NCI-H2196 (cell line): ENCODE data around the gene FGF12.

Experiments used
- DNase-seq: peaks from one replicate; lab custom pipeline; 2025; ENCODE audit not compliant: unreplicated experiment; lab: John Stamatoyannopoulos, UW

FGF12 gene

DNA sequence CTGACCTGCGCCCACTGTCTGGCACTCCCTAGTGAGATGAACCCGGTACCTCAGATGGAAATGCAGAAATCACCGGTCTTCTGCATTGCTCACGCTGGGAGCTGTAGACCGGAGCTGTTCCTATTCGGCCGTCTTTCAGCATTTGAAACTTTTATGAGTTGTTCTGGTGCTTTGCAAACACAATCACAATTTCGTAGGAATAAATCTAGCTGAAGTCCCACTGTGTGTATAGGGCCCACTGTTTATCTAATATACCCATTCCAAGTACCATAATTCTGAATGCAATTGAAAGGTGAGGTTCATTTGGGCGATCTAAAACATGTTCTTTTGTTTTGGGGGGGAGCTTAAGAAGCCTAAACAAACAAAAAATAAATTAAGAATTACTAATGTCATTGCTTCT lies 572.1 kb downstream of the FGF12 start:
- no peak for DNase-seq

GRCh38 chr3:192133271-192133670 lies 594.1 kb downstream of the FGF12 start:
- no peak for DNase-seq

- peak; percentile 71 for DNase-seq
These were observed 596.7 kb downstream of the FGF12 start for GRCh38 chr3:192130534-192131132.

DNA sequence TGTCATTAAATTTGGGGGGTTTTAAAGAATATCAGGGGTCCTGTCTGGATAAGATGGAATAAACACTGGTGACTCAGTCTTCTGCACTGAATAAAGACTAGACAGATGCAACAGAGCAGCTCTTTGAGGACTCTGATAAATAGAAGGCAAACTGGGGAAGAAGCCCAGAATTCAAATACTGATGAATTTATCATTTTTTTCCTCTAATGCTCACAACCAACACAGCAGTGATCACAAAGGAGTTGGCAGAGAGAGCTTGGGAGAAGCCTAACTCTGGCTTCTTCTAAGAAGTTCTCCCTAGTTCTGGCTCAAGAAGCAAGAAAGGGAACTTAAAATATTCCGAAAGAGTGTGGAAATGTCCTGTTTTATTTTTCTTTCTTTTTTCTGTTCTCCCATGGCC lies 597.8 kb downstream of the FGF12 start:
- DNase-seq: no peak

- no peak for DNase-seq
These were observed 598.4 kb downstream of the FGF12 start for GRCh38 chr3:192128922-192129321.

- DNase-seq: no peak
These were observed 599.3 kb downstream of the FGF12 start for GRCh38 chr3:192128060-192128459.

GRCh38 chr3:192122832-192123594 lies 604.3 kb downstream of the FGF12 start:
- no peak for DNase-seq

GRCh38 chr3:192121923-192122322 lies 605.4 kb downstream of the FGF12 start:
- DNase-seq: no peak

DNA sequence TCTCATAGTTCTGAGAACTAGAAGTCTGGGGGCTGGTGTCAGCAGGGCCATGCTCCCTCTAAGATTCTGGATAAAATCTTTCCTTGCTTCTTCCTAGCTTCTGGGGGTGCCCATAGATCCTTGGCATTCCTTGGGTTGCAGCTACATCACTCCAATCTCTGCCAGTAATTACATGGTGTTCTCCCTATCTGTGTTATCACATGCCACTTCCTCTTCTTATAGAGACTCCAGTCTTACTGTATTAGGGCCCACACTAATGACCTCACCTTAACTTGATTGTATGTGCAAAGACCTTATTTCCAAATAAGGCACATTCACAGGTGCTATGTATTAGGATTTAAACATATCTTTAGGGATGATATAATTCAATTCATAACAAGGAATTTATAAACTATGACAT lies 618.5 kb downstream of the FGF12 start:
- no peak for DNase-seq

- no peak for DNase-seq
These were observed 620.8 kb downstream of the FGF12 start for GRCh38 chr3:192106543-192106942.

GRCh38 chr3:192092388-192093005 lies 634.8 kb downstream of the FGF12 start:
- no peak for DNase-seq

DNA sequence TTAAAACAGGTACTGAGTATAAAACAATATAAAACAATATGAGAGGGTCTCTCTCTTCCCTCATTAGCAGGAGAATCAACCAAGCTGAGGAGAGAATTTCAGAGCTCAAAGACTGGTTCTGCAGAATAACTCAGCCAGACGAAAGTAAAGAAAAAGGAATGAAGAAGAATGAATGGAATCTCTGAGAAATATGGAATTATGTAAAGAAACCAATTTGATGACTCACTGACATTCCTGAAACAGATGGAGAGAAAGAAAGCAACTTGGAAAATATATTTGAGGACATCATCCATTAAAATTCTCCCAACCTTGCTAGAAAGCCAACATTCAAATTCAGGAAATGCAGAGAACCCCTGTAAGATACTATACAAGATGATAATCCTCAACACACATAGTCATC lies 635.5 kb downstream of the FGF12 start:
- no peak for DNase-seq

DNA sequence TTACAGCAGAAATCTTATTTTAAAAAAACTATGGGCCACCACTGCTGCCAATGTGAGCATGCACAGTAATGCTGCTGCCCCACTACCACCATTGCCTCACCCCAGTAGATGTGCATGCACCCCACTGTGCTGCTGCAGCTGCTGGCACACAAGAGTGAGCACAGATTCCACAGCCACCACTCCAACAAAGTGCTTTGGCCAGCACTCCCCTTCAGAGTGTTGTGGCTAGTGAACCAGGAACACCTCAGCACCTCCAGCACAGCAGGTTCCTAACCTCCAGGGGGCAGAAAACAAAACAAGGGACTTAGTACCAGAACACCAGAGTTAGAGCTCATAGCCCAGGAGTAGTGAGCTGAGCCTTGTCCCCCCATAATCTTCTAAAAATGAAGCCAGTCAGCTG lies 636.8 kb downstream of the FGF12 start:
- DNase-seq: no peak
